Right atrium auricular region (tissue), 2 donors: ENCODE measurements around the gene FAM171A1. TPM values are rescaled to one million over a fixed set of nuclear protein-coding genes. Genes with fewer than 3 reads are reported as not detected.
"Not testable (repeated sequence)": the region's sequence is repeated elsewhere in the genome, so short reads cannot be mapped to it uniquely, and the experiment has no call there.

Source experiments
- DNase-seq: peaks from one replicate; pipeline ENCODE4 v3.0.0-alpha.2; 2019; ENCODE audit warnings: low spot score
- H3K27ac ChIP-seq, 2 donors: fragments of 200-600 bp; sonication (generic); 1 replicate in 1 of 2; 2 replicates in 1 of 2; pipeline ENCODE4 v1.5.1; 2016 to 2019
- H3K27me3 ChIP-seq, 2 donors: fragments of 200-600 bp; sonication (generic); one replicate each; pipeline versions ENCODE4 v1.5.1 to v1.6.0; 2017 to 2019
- H3K36me3 ChIP-seq: fragments of 200-600 bp; sonication (generic); one replicate; pipeline ENCODE4 v1.5.1; 2016
- H3K4me1 ChIP-seq, 2 donors: fragments of 200-600 bp; sonication (generic); one replicate each; pipeline versions ENCODE4 v1.5.1 to v1.6.0; 2017 to 2019
- H3K4me3 ChIP-seq, 2 donors: fragments of 200-600 bp; sonication (generic); 1 replicate in 1 of 2; 2 replicates in 1 of 2; pipeline ENCODE4 v1.5.1; 2017 to 2019; ENCODE audit warnings: mild to moderate bottlenecking in 1 of 2, moderate library complexity in 1 of 2
- H3K9me3 ChIP-seq, 2 donors: fragments of 200-600 bp; sonication (generic); one replicate each; pipeline ENCODE4 v1.5.1; 2019
- CTCF ChIP-seq, 2 donors: fragments of 200-600 bp; sonication (generic); IDR thresholded peaks; one replicate each; pipeline ENCODE4 v1.5.1; 2019; ENCODE audit warnings: antibody characterized with exemption in 2 of 2
- total RNA-seq, 2 donors: library from RNA; depleted of rRNA; stranded (reverse); fragments of >200 nt; gene quantifications; one replicate each; pipeline ENCODE4 v1.1.0, GENCODE V29; 2016

The FAM171A1 gene
- total RNA-seq, result 10 to 100 TPM in 1 of 2 donors, 1 to 10 TPM in 1; 7.8 to 13.7 TPM

DNA sequence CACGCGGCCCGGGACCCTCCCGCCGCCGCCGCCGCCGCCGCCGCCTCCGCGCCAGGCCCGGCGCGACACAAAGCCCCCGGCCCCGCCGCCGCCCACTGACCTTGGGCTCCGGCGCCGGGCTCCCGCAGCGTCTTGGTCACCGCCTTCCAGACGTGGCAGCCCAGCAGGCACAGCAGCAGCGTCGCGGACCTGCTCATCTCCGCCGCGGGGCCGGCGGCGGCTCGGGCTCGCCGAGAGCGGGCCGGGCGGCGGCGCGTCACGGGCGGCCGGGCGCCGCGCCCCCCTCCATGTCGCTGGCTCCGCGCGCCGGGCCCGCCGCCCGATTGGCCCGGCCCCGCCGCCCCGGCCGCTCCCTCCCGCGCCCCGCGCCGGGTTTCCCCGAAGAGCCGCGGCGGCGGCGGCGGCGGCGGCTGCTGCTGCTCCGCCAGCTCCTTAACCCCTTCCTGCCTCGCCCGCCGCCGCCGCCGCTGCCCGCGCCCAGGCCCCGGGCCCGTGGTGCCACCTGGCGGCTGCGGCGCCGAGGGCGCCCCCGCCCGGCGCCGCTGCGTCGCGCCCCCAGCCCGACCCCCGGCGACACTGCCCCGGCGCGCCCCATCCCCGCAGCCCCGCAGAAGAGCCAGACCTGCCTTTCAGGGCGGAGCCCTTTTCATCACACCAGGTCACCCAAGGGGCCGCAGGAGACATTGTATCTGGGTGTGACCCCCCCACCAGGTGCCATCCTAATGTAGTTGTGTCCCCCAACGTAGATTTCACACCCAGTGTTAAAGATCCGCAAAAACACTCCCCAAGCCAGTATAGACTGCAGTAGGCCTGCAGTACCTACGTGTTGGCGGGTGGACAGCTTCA lies at the start of gene FAM171A1:
FAM171A1 (minus strand) TSS at position 434 of the 846 bp plus-strand sequence; CDS start at position 197, 237 bp downstream.
- no peaks in the 10 kb centered on the region for H3K9me3 ChIP-seq
- H3K27me3 ChIP-seq, result no peaks in the 10 kb centered on the region
- H3K4me3 ChIP-seq, result peak within 1 kb of the TSS; percentile 70 to 76
- no peak for DNase-seq
- H3K36me3 ChIP-seq, result no peaks in the 10 kb centered on the region
- TF ChIP-seq CTCF (IDR thresholded peaks at IDR 0.05), result peak; percentile 32 to 40
- H3K4me1 ChIP-seq, result peaks cover 0 to 7% of the 10 kb centered on the region in 2 donors
- H3K27ac ChIP-seq, result peak within 1 kb of the TSS; percentile 2 to 66

DNA sequence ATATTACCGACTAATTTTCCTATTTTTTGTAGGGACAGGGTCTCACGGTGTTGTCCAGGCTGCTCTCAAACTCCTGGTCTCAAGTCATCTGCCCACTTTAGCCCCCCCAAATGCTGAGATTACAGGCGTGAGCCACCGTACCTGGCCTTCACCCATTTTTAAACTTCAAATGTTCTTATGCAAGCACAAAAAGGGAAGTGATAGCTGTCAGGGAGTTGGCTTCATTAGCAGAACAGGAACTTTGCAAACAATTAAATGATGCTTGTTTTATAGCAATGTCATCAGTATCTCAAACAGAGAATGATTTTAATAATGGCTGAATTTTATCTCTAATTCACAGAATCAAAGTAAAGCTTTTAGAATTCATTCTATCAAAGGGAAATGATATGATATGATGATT lies 49.8 kb upstream of the FAM171A1 start:
- H3K9me3 ChIP-seq, result no peaks in the 10 kb centered on the region
- no peaks in the 10 kb centered on the region for H3K27me3 ChIP-seq
- H3K4me3 ChIP-seq, result no peak overlapping the region
- no peak for TF ChIP-seq CTCF (IDR thresholded peaks at IDR 0.05)
- DNase-seq, result no peak
- H3K27ac ChIP-seq, result no peak overlapping the region
- H3K36me3 ChIP-seq, result no peaks in the 10 kb centered on the region
- H3K4me1 ChIP-seq, result no peaks in the 10 kb centered on the region

- TF ChIP-seq CTCF (IDR thresholded peaks at IDR 0.05), result peak; percentile 71 to 86
- no peaks in the 10 kb centered on the region for H3K27me3 ChIP-seq
- no peaks in the 10 kb centered on the region for H3K4me1 ChIP-seq
- no peaks in the 10 kb centered on the region for H3K36me3 ChIP-seq
- no peaks in the 10 kb centered on the region for H3K9me3 ChIP-seq
- no peak overlapping the region for H3K27ac ChIP-seq
- DNase-seq, result no peak
- H3K4me3 ChIP-seq, result no peak overlapping the region
Measured at GRCh38 chr10:15419279-15419874, 48.3 kb upstream of the FAM171A1 start.

DNA sequence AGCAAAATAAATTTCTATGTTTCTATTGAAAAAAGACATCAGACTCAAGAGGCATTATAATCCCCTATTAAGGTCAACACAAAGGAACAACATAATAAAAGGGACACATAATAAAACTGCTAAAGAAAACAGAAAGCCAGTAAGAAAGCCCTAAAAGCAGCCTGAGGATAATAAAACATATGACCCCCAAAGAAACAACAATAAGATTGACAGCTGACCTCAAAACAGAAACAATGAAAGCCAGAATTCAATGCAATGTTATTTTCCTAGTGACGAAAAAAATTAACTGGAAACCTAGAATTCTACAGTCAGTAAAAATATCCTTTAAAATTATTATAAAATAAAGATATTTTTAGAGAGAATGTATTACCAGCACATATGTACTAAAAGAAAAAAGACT lies 44.9 kb upstream of the FAM171A1 start:
- Histone ChIP-seq H3K36me3 (no peaks in the 10 kb centered on the region), H3K27ac (no peak overlapping the region)
- TF ChIP-seq CTCF (IDR thresholded peaks at IDR 0.05), result no peak

DNA sequence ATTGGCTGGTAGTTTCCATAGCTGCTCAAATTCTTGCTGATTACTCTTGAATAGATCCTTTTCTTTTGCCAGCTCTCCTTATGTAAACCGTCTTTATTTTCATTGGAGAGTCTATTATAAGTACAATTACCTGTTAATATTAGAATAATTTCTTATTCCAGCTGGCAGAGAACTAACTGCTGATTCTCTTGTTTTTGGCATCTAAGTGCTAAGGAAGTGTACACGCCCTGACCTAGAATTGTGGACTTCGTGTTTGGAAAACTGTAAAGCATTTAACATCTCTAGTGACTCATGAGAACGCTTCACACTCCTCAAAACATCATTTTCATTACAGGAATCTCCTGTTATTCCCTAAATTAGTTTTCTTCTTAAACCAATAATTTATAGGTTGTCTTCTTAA lies 39.9 kb upstream of the FAM171A1 start:
- Histone ChIP-seq H3K4me1 (no peaks in the 10 kb centered on the region), H3K27me3 (no peaks in the 10 kb centered on the region), H3K4me3 (no peak overlapping the region), H3K9me3 (no peaks in the 10 kb centered on the region), H3K36me3 (no peaks in the 10 kb centered on the region), H3K27ac (no peak overlapping the region)
- no peak for DNase-seq
- no peak for TF ChIP-seq CTCF (IDR thresholded peaks at IDR 0.05)

More for the DNA sequence above, 44.9 kb upstream of the FAM171A1 start:
- Histone ChIP-seq H3K27me3 (no peaks in the 10 kb centered on the region), H3K4me1 (no peaks in the 10 kb centered on the region), H3K9me3 (no peaks in the 10 kb centered on the region), H3K4me3 (no peak overlapping the region)
- DNase-seq, result no peak

- not testable (repeated sequence) for H3K27me3 ChIP-seq, H3K4me1 ChIP-seq, H3K27ac ChIP-seq, H3K4me3 ChIP-seq, H3K36me3 ChIP-seq, DNase-seq, H3K9me3 ChIP-seq
Measured at GRCh38 chr10:15409350-15409749, 38.3 kb upstream of the FAM171A1 start.
